Esophagus muscularis mucosa (tissue), 4 donors: ENCODE measurements around the gene MOGAT1.

Source experiments
- EP300 ChIP-seq: sonication (generic); formaldehyde crosslinking; IDR thresholded peaks from one replicate; pipeline ENCODE4 v1.6.1; 2017; ENCODE audit warnings: antibody characterized with exemption
- POLR2A ChIP-seq: fragments of 450-650 bp; IDR thresholded peaks from one replicate; pipeline ENCODE4 v1.6.1; 2017; ENCODE audit warnings: antibody characterized with exemption, moderate library complexity, mild to moderate bottlenecking, low read depth
- POLR2AphosphoS5 ChIP-seq, 2 donors: sonication (generic); formaldehyde crosslinking; IDR thresholded peaks; one replicate each; pipeline ENCODE4 v1.6.1; 2017; ENCODE audit warnings: antibody characterized with exemption in 2 of 2
- TF ChIP-seq, protein P1 (sequence below), 3 experiments: fragments of 200-600 bp in 2 of 3; fragments of 450-650 bp in 1 of 3; sonication (generic) in 2 of 3; IDR thresholded peaks; one replicate each; pipeline ENCODE4 v1.5.1; 2017 to 2019; ENCODE audit warnings: antibody characterized with exemption in 3 of 3, mild to moderate bottlenecking in 2 of 3, moderate library complexity in 1 of 3

- no peak for TF ChIP-seq POLR2A
- TF ChIP-seq, protein P1, sequence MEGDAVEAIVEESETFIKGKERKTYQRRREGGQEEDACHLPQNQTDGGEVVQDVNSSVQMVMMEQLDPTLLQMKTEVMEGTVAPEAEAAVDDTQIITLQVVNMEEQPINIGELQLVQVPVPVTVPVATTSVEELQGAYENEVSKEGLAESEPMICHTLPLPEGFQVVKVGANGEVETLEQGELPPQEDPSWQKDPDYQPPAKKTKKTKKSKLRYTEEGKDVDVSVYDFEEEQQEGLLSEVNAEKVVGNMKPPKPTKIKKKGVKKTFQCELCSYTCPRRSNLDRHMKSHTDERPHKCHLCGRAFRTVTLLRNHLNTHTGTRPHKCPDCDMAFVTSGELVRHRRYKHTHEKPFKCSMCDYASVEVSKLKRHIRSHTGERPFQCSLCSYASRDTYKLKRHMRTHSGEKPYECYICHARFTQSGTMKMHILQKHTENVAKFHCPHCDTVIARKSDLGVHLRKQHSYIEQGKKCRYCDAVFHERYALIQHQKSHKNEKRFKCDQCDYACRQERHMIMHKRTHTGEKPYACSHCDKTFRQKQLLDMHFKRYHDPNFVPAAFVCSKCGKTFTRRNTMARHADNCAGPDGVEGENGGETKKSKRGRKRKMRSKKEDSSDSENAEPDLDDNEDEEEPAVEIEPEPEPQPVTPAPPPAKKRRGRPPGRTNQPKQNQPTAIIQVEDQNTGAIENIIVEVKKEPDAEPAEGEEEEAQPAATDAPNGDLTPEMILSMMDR (IDR thresholded peaks at IDR 0.05), result no peak
- TF ChIP-seq POLR2AphosphoS5 (IDR thresholded peaks at IDR 0.05), result peak; percentile 50 to 59
- TF ChIP-seq EP300, result no peak
Observed at GRCh38 chr2:222714361-222715241, 43.1 kb downstream of the MOGAT1 start.
